ENCODE data around the gene PTPN18.

- TF ChIP-seq GATA2 (IDR thresholded peaks at IDR 0.05; ENCODE audit: low read depth, low read length) (no peak), GATA3 (IDR thresholded peaks at IDR 0.05; ENCODE audit: low read depth, low read length) (no peak)
Measured at GRCh38 chr2:130353291-130354138, 2.3 kb upstream of the PTPN18 start.
